Glomerular visceral epithelial cell (primary cell): ENCODE results near the gene HDAC7.

Experiments
- DNase-seq: peaks from one replicate; pipeline ENCODE4 v3.0.0-alpha.2; 2016; ENCODE audit errors: extremely low spot score

Gene HDAC7

DNA sequence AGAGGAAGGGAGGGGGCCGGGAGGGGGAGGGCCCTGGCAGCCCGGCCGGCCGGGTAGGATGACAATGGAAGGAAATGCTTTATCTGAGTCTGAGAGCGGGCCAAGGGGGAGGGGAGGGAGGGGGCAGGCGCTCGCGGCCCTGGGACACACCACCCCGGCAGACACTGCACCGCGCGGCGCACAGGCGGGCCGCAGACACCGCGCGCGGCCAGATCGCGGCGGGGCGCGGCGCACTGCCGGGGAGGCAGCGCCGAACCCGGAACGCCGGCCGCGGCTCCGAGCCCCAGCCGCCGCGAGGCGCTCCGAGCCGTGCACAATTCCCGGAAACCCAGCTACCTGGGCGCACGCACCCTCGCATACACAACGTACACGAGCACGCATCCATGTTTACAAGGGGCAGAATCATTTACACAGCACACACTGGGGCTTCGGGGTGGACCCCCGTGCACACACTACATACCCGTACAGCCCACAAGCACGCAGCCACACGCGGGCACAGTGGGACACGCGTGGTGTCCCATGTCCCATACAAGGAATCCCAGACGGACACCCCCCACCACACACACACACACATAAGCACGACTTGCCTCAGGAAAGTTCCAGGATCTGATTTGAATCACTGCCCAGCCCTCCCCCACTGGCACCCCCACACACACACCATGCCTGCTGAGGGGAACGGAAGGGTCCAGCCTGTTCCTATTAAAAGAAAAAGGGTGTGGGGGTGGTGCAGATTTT lies at the start of gene HDAC7:
TSS of gene HDAC7 (minus strand) at position 8 of the 735 bp plus-strand sequence. CDS start 118 bp downstream, outside the sequence.
- DNase-seq, result peak; percentile 83

DNA sequence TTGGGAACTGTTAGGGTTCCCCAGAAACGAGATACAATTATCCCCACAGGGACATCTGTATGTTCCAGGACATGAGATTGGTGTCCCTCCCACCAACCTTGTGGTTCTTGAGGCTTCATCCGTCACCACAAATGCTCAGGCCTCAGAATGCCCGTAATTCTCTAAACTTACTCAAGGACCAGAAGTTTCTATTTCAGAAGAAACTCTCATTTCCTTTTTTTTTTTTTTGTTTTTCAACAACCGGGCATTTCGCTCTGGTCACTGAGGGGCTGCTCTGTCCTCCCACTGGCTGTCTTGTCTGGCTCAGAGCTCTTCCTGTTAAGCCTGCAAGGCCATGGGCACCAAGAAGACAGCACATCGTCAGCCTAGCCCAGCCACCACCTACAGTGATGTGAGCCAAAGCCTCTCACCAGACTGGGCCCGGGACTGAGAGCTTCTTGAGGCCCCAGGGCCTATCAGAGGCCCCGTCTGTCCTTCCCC lies 48.9 kb upstream of the HDAC7 start:
- DNase-seq, result no peak

GRCh38 chr12:47868041-47868440 lies 48.3 kb upstream of the HDAC7 start:
- no peak for DNase-seq

GRCh38 chr12:47867495-47867941 lies 47.8 kb upstream of the HDAC7 start:
- peak; percentile 64 for DNase-seq

GRCh38 chr12:47864646-47865235 lies 45.0 kb upstream of the HDAC7 start:
- no peak for DNase-seq

DNA sequence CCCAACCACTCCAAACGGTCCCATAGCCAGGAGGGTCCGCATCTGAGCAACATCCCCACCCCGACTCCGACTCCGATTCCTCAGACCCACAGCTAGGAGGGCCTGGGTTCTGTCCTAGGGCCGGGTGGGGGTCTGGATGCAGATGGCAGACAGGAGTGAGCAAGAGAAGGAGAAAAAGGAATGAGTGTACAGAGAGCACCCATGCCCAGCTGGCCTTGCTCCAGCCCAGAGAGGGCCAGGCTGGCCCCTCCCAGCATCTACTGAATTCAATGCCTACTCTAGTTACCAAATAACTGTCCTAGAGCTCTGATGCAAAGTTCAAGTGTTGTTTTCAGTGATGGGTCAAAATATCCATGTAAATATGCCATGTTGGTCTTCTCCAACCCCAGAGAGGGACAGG lies 44.3 kb upstream of the HDAC7 start:
- DNase-seq, result no peak

GRCh38 chr12:47863467-47863866 lies 43.8 kb upstream of the HDAC7 start:
- no peak for DNase-seq

- DNase-seq, result no peak
Observed at GRCh38 chr12:47862881-47863280, 43.2 kb upstream of the HDAC7 start.

DNA sequence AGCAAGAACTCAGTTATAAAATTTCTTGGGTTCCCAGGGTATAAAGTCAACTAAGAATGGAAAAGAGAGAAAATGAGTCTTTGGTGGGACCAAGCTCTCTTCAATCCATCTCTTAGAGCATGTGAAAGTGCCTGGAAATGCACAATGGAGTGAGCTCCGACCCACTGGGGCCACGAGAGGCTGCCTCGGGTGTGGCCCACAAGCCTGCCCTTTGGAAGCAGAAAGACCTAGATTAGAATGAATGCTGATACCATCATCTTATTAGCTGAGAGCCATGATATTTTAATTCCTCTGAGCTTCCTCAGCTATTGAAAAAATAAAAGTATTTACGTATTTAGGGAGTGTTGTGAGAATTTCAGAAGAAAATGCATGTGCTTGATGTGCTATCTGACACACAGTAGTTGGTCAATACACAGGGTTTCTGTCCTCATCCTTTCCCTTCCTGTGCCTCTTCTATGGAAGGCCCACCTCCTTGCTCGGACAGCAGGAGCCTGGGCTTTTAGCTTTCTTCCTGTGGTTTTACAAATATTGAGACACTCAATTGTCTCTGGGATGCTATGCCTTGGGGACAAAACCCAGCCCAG lies 42.6 kb upstream of the HDAC7 start:
- DNase-seq, result no peak

- DNase-seq, result no peak
Observed at GRCh38 chr12:47860873-47861272, 41.2 kb upstream of the HDAC7 start.

- DNase-seq, result no peak
Observed at GRCh38 chr12:47860279-47860841, 40.7 kb upstream of the HDAC7 start.

- no peak for DNase-seq
Observed at GRCh38 chr12:47858511-47859266, 39.0 kb upstream of the HDAC7 start.

- no peak for DNase-seq
Observed at GRCh38 chr12:47856721-47857575, 37.2 kb upstream of the HDAC7 start.

DNA sequence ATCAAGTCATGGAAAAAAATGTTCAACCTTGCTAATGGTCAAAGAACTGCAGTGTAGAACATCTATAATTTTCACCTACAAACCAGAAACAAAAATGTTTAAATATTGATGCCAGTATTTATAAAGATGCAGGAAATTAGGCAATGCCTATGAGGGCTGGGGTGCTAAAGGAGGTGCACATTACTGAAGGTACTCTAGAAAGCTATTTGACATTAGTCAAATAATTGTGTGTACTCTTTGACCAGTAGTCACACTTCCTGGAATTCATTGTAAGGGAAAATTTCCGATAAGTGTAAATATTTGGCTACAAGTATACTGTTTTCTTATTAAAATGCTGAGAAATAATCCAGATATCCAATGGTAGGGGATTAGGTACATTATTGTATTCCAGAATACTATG lies 36.4 kb upstream of the HDAC7 start:
- DNase-seq, result no peak

- no peak for DNase-seq
Observed at GRCh38 chr12:47855502-47855901, 35.8 kb upstream of the HDAC7 start.

DNA sequence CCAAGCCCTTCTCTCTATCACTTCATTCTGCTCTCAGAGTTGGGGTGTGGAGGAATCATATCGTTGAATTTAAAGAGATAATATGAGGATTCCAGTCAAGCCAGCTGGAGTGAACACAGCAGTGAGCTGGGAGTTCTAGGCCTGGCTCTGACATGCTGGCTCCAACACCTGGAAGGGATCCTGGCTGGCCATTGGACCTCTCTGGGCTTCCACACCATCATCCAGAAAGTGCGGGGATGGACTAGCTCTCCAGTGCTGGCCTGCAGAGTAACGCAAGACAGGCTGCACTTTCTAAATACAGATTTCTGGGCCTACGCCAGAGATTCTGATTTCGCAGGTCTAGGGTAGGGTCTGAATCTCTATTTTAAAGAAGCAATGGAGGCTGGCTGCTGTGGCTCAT lies 34.8 kb upstream of the HDAC7 start:
- DNase-seq, result no peak

GRCh38 chr12:47852096-47852571 lies 32.4 kb upstream of the HDAC7 start:
- DNase-seq, result no peak

DNA sequence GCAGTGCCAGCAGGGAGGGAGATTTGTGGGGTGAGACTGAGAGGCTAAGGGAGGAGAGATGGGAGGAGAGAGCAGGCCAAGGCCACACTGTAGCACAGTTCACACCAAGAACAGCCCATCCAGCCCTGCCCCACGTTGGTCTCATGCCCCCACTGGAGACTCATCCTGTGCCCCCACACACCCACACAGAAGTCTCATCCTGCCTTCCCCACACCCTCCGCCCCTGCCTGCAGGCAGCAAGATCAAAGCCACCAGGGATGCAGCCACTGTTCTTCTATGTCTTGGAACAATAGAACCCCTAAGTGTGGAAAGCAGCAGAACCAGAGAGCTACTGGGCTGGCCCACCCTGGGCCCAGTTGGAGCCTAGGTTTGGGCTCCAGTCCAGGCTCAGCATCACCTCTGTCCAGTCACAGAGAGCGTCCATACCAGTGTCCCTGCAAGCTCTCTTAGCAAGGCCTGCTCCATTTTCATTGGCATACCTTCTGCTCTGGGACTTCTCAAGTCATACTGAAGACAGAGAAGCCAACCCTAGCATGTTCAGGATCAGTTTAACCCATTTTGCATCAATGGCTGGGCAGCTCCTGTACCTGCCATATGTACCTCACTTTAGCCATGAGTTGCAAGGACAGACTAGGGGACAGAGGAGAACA lies 31.7 kb upstream of the HDAC7 start:
- no peak for DNase-seq

GRCh38 chr12:47850153-47851084 lies 30.7 kb upstream of the HDAC7 start:
- DNase-seq, result no peak
